Activated gamma-delta T cell treated with anti-CD3 and anti-CD28 coated beads, Interleukin-2, amount 50 U/mL, for 16 hours (primary cell): Measurements from ENCODE around the gene HES7.

Source experiments
- DNase-seq: peaks from one replicate; pipeline ENCODE4 v3.0.0-alpha.2; 2020; ENCODE audit warnings: low read depth

HES7 gene

GRCh38 chr17:8072729-8073461 lies 51.0 kb downstream of the HES7 start:
- DNase-seq: no peak

GRCh38 chr17:8072341-8072728 lies 51.6 kb downstream of the HES7 start:
- DNase-seq: no peak

DNA sequence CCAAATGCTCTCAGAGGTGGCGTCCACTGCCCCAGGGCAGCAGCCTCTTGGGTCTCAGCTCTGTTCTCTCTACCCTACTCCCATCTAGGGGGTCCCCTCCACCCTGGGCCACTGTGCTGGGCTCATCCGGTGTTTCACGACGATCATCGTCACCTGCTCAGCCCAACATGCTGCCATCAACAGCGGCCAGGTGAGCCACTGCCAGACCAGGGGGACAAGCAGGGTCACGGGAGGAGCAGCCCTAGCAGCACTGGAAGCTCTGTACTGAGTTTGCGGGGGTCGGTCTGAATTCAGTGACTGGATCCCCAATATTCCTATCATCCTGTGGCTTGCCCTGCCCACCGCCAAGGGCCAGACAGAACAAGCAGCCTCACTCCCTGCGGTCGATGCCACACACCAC lies 52.4 kb downstream of the HES7 start:
- DNase-seq: no peak
